Astrocyte of the spinal cord (primary cell): Measurements from ENCODE around the gene TNKS1BP1.
A peak's percentile ranks its signal among the peaks of the same experiment; 100 is the strongest.
"Not testable (repeated sequence)": the region's sequence is repeated elsewhere in the genome, so short reads cannot be mapped to it uniquely, and the experiment has no call there.

Experiments
- DNase-seq: peaks from one replicate; pipeline ENCODE4 v3.0.0; 2011; ENCODE audit warnings: low read depth, low spot score
- H3K4me3 ChIP-seq: 2 replicates; pipeline ENCODE4 v1.5.1; 2011; ENCODE audit warnings: low read depth, mild to moderate bottlenecking, low read length, moderate library complexity
- CTCF ChIP-seq: IDR thresholded peaks from 2 replicates; pipeline ENCODE4 v1.5.1; 2012; ENCODE audit warnings: low read depth, mild to moderate bottlenecking, low read length, inconsistent platforms
- in situ Hi-C: cut with HindIII; loops from 2 replicates; pipeline ENCODE4 v1.10.0; 2017; ENCODE audit warnings: low sequenced_read_pairs

TNKS1BP1 gene

GRCh38 chr11:57283231-57283990 is 41.3 kb downstream of the TNKS1BP1 start:
- TF ChIP-seq CTCF = no peak
- in situ Hi-C loops = no loop called here
- DNase-seq = no peak
- H3K4me3 ChIP-seq = no peak overlapping the region

- DNase-seq, H3K4me3 ChIP-seq, in situ Hi-C loops: not testable (repeated sequence)
These were observed 43.2 kb downstream of the TNKS1BP1 start for GRCh38 chr11:57281546-57281945.

- no peak overlapping the region for H3K4me3 ChIP-seq
- in situ Hi-C loops = no loop called here
- peak; percentile 43 for DNase-seq
- TF ChIP-seq CTCF = no peak
These were observed 45.6 kb downstream of the TNKS1BP1 start for GRCh38 chr11:57279116-57279515.

GRCh38 chr11:57278721-57279095 is 46.0 kb downstream of the TNKS1BP1 start:
- H3K4me3 ChIP-seq = no peak overlapping the region
- no peak for DNase-seq
- in situ Hi-C loops = no loop called here
- TF ChIP-seq CTCF = no peak

GRCh38 chr11:57277845-57278720 is 46.7 kb downstream of the TNKS1BP1 start:
- peak; percentile 75 for DNase-seq
- no peak overlapping the region for H3K4me3 ChIP-seq
- TF ChIP-seq CTCF = peak; percentile 92
- in situ Hi-C loops = no loop called here

GRCh38 chr11:57276971-57277675 is 47.6 kb downstream of the TNKS1BP1 start:
- no peak for TF ChIP-seq CTCF
- DNase-seq = no peak
- in situ Hi-C loops = no loop called here
- H3K4me3 ChIP-seq = no peak overlapping the region
